Peyer's patch (tissue), 4 donors: ENCODE data around the gene SLC27A4. TPM values are rescaled to one million over a fixed set of nuclear protein-coding genes. Genes with fewer than 3 reads are reported as not detected.

Experiments used
- DNase-seq, 3 donors: peaks; one replicate each; pipeline ENCODE4 v3.0.0-alpha.2; 2017 to 2019
- H3K27ac ChIP-seq, 4 donors: fragments of 200-600 bp; sonication (generic); one replicate each; pipeline ENCODE4 v1.5.1; 2016 to 2019
- H3K27me3 ChIP-seq, 2 donors: fragments of 200-600 bp; sonication (generic); one replicate each; pipeline ENCODE4 v1.5.1; 2019
- H3K36me3 ChIP-seq, 3 donors: fragments of 200-600 bp; sonication (generic); one replicate each; pipeline ENCODE4 v1.5.1; 2016 to 2019
- H3K4me1 ChIP-seq, 4 donors: fragments of 200-600 bp; sonication (generic); one replicate each; pipeline ENCODE4 v1.5.1; 2016 to 2019
- H3K4me3 ChIP-seq, 4 donors: fragments of 200-600 bp; sonication (generic); 1 replicate in 3 of 4; 2 replicates in 1 of 4; pipeline ENCODE4 v1.5.1; 2016 to 2019; ENCODE audit warnings: mild to moderate bottlenecking in 1 of 4
- H3K9me3 ChIP-seq, 4 donors: fragments of 200-600 bp; sonication (generic); one replicate each; pipeline ENCODE4 v1.5.1; 2016 to 2019; ENCODE audit warnings: mild to moderate bottlenecking in 1 of 4
- POLR2A ChIP-seq, 2 donors: fragments of 450-650 bp; IDR thresholded peaks; one replicate each; pipeline ENCODE4 v1.5.1; 2017; ENCODE audit warnings: antibody characterized with exemption in 2 of 2, mild to moderate bottlenecking in 2 of 2, moderate library complexity in 2 of 2
- total RNA-seq, 4 donors: library from RNA; depleted of rRNA; stranded (reverse); fragments of >200 nt; gene quantifications; one replicate each; pipeline ENCODE4 v1.1.0, GENCODE V29; 2016
- TF ChIP-seq, protein P1 (sequence below), 6 experiments: fragments of 450-650 bp in 4 of 6; fragments of 200-600 bp in 2 of 6; sonication (generic) in 1 of 6; IDR thresholded peaks; one replicate each; pipeline ENCODE4 v1.5.1; 2017 to 2019; ENCODE audit warnings: antibody characterized with exemption in 6 of 6, mild to moderate bottlenecking in 3 of 6, moderate library complexity in 1 of 6

The SLC27A4 gene
- total RNA-seq, 4 donors from 2014 or later: 28.1 to 312 (median 149) TPM

- TF ChIP-seq, protein P1, sequence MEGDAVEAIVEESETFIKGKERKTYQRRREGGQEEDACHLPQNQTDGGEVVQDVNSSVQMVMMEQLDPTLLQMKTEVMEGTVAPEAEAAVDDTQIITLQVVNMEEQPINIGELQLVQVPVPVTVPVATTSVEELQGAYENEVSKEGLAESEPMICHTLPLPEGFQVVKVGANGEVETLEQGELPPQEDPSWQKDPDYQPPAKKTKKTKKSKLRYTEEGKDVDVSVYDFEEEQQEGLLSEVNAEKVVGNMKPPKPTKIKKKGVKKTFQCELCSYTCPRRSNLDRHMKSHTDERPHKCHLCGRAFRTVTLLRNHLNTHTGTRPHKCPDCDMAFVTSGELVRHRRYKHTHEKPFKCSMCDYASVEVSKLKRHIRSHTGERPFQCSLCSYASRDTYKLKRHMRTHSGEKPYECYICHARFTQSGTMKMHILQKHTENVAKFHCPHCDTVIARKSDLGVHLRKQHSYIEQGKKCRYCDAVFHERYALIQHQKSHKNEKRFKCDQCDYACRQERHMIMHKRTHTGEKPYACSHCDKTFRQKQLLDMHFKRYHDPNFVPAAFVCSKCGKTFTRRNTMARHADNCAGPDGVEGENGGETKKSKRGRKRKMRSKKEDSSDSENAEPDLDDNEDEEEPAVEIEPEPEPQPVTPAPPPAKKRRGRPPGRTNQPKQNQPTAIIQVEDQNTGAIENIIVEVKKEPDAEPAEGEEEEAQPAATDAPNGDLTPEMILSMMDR (IDR thresholded peaks at IDR 0.05): no peak
- TF ChIP-seq POLR2A (IDR thresholded peaks at IDR 0.05): no peak
- Histone ChIP-seq H3K9me3 (no peaks in the 10 kb centered on the region), H3K4me3 (no peak overlapping the region), H3K4me1 (no peaks in the 10 kb centered on the region), H3K27ac (no peak overlapping the region), H3K27me3 (no peaks in the 10 kb centered on the region), H3K36me3 (peaks cover 0 to 74% (median 0%) of the 10 kb centered on the region in 3 donors)
- no peak for DNase-seq
These were observed 45.5 kb downstream of the SLC27A4 start for GRCh38 chr9:128385496-128386460.

- H3K4me1 ChIP-seq: no peaks in the 10 kb centered on the region
- no peak overlapping the region for H3K4me3 ChIP-seq
- no peak overlapping the region for H3K27ac ChIP-seq
- H3K9me3 ChIP-seq: no peaks in the 10 kb centered on the region
- no peak for DNase-seq
- no peak for TF ChIP-seq POLR2A (IDR thresholded peaks at IDR 0.05)
- TF ChIP-seq, protein P1 (IDR thresholded peaks at IDR 0.05): no peak
- no peaks in the 10 kb centered on the region for H3K27me3 ChIP-seq
- peaks cover 0 to 66% (median 0%) of the 10 kb centered on the region in 3 donors for H3K36me3 ChIP-seq
These were observed 47.8 kb downstream of the SLC27A4 start for GRCh38 chr9:128388150-128388549.

GRCh38 chr9:128389395-128390149 lies 49.2 kb downstream of the SLC27A4 start:
- Histone ChIP-seq H3K4me3 (no peak overlapping the region), H3K9me3 (no peaks in the 10 kb centered on the region), H3K36me3 (peaks cover 0 to 66% (median 0%) of the 10 kb centered on the region in 3 donors), H3K4me1 (no peaks in the 10 kb centered on the region), H3K27me3 (no peaks in the 10 kb centered on the region), H3K27ac (no peak overlapping the region)
- no peak for DNase-seq
- TF ChIP-seq POLR2A (IDR thresholded peaks at IDR 0.05): no peak
- TF ChIP-seq, protein P1 (IDR thresholded peaks at IDR 0.05): no peak

DNA sequence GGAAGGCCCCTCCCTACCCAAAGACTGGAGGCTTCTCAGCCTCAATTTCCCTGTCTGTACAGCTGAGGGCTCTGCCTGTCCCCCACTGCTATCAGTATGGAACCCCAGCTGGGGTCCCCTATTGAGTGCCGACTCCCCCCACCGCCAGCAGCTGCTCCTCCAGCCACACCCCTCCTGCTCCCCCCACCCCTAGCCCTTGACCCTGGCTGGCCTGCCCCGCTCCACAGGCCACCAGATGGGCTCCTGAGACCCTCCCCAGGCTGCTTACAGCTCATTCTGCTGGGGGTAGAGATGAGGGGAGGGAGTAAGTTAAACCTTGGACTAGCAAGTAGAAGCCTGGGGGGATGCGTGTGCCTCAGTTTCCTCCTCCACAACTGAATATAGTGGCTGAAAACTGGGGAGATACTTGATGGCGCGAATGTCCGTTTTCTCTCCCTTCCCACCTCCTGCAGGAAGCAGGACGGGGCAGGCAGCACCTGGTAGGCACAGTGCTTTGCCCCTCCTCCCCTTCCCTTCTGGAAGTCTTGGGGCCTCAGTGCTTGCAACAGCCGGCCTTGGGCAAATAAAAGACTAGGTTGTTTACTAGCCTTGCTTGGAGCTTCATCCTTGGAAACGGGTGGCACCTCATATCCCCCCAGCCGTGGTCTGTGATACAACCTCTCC lies 50.0 kb downstream of the SLC27A4 start:
- no peak overlapping the region for H3K4me3 ChIP-seq
- TF ChIP-seq, protein P1 (IDR thresholded peaks at IDR 0.05): no peak
- no peak for TF ChIP-seq POLR2A (IDR thresholded peaks at IDR 0.05)
- H3K9me3 ChIP-seq: no peaks in the 10 kb centered on the region
- no peaks in the 10 kb centered on the region for H3K4me1 ChIP-seq
- no peak overlapping the region for H3K27ac ChIP-seq
- H3K36me3 ChIP-seq: peaks cover 0 to 60% (median 0%) of the 10 kb centered on the region in 3 donors
- no peak for DNase-seq
- no peaks in the 10 kb centered on the region for H3K27me3 ChIP-seq
